Measurements from ENCODE around the gene AEN. TPM values are rescaled to one million over a fixed set of nuclear protein-coding genes. Genes with fewer than 3 reads are reported as not detected.
A peak's percentile ranks its signal among the peaks of the same experiment; 100 is the strongest.

AEN gene
- total RNA-seq, 6 donors from 2014 or later: 7.5 to 37.6 (median 18.4) TPM

- Histone ChIP-seq H3K4me3 (no peak overlapping the region), H3K9me3 (no peaks in the 10 kb centered on the region), H3K27me3 (no peaks in the 10 kb centered on the region), H3K27ac (no peak overlapping the region), H3K36me3 (peaks cover 0 to 17% (median 1%) of the 10 kb centered on the region in 4 donors), H3K4me1 (peaks cover 0 to 3% (median 0%) of the 10 kb centered on the region in 4 donors)
- TF ChIP-seq, protein P1, sequence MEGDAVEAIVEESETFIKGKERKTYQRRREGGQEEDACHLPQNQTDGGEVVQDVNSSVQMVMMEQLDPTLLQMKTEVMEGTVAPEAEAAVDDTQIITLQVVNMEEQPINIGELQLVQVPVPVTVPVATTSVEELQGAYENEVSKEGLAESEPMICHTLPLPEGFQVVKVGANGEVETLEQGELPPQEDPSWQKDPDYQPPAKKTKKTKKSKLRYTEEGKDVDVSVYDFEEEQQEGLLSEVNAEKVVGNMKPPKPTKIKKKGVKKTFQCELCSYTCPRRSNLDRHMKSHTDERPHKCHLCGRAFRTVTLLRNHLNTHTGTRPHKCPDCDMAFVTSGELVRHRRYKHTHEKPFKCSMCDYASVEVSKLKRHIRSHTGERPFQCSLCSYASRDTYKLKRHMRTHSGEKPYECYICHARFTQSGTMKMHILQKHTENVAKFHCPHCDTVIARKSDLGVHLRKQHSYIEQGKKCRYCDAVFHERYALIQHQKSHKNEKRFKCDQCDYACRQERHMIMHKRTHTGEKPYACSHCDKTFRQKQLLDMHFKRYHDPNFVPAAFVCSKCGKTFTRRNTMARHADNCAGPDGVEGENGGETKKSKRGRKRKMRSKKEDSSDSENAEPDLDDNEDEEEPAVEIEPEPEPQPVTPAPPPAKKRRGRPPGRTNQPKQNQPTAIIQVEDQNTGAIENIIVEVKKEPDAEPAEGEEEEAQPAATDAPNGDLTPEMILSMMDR (IDR thresholded peaks at IDR 0.05): no peak
- TF ChIP-seq POLR2A (IDR thresholded peaks at IDR 0.05) (no peak), POLR2AphosphoS5 (IDR thresholded peaks at IDR 0.05) (no peak), EP300 (IDR thresholded peaks at IDR 0.05) (no peak)
- ATAC-seq (ENCODE audit: low FRiP score in 2 of 2) (no peak), DNase-seq (peak in 1 of 2 donors; percentile 21)
- WGBS, 2 donors: 75 to 83% methylated on average over 5 to 10 of the region's 10 CpGs
These were observed 35.7 kb downstream of the AEN start for GRCh38 chr15:88656760-88657221.

DNA sequence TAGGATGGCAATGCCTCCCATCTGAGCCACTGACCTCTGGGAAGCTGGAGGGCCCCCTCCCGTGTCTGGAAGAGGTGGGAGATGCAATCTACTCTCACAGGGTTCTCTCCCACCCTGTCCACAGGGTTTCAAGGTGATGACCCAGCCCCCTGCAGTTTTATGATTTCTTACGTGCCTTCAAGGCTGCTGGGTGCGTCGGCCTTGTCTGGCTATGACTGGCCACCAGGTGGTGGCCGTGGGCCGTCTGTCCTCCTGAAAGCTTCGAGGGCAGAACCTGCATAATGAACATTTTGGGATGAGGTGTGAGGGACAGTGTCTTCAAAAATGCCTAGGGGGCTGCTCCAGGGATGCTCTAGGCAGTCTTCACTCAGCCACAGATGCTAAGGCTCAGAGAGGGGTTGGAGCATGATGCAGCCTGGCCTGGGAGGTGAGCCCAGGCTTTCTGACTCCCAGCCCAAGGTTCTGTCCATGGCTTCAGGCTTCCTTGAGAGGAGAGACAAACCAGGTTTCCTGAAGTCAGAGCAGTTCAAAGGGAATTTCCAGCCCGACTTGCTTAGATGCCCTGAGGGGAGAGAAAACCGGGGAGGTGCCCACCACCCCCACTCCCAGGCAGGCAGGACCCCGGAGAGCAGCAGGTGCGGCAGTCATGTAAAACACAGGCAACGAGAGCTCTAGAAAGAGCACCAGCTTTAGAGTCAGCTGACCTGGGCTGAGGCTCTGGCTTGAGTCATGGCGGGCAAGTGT, 36.4 kb downstream of the AEN start:
- DNase-seq (peak in 1 of 2 donors; percentile 23), ATAC-seq (ENCODE audit: low FRiP score in 2 of 2) (peak in 1 of 2 donors; percentile 34)
- Histone ChIP-seq H3K4me3 (no peak overlapping the region), H3K9me3 (no peaks in the 10 kb centered on the region), H3K4me1 (peaks cover 0 to 3% (median 0%) of the 10 kb centered on the region in 4 donors), H3K27ac (no peak overlapping the region), H3K36me3 (peaks cover 0 to 17% (median 1%) of the 10 kb centered on the region in 4 donors), H3K27me3 (no peaks in the 10 kb centered on the region)
- 53 to 59% methylated on average over 8 to 13 of the region's 13 CpGs for WGBS, 2 donors
- TF ChIP-seq POLR2A (IDR thresholded peaks at IDR 0.05): no peak
- TF ChIP-seq, protein P1 (IDR thresholded peaks at IDR 0.05): peak; percentile 17 to 52 (median 46)

GRCh38 chr15:88658070-88658965, 37.2 kb downstream of the AEN start:
- Histone ChIP-seq H3K36me3 (peaks cover 0 to 15% (median 1%) of the 10 kb centered on the region in 4 donors), H3K27me3 (no peaks in the 10 kb centered on the region), H3K4me1 (no peaks in the 10 kb centered on the region), H3K27ac (no peak overlapping the region), H3K9me3 (no peaks in the 10 kb centered on the region), H3K4me3 (no peak overlapping the region)
- TF ChIP-seq POLR2A (IDR thresholded peaks at IDR 0.05) (no peak), EP300 (IDR thresholded peaks at IDR 0.05) (no peak), POLR2AphosphoS5 (IDR thresholded peaks at IDR 0.05) (no peak)
- TF ChIP-seq, protein P1 (IDR thresholded peaks at IDR 0.05): no peak
- WGBS, 2 donors: 77 to 79% methylated on average over 13 of the region's 13 CpGs
- ATAC-seq (ENCODE audit: low FRiP score in 2 of 2) (no peak), DNase-seq (no peak)

GRCh38 chr15:88658972-88659931, 38.1 kb downstream of the AEN start:
- Histone ChIP-seq H3K4me3 (no peak overlapping the region), H3K36me3 (peaks cover 0 to 9% (median 0%) of the 10 kb centered on the region in 4 donors), H3K27me3 (no peaks in the 10 kb centered on the region), H3K9me3 (no peaks in the 10 kb centered on the region), H3K27ac (peak overlapping the region in 2 of 4 donors; percentile 9 to 48), H3K4me1 (no peaks in the 10 kb centered on the region)
- TF ChIP-seq EP300 (IDR thresholded peaks at IDR 0.05) (no peak), POLR2A (IDR thresholded peaks at IDR 0.05) (no peak), POLR2AphosphoS5 (IDR thresholded peaks at IDR 0.05) (no peak)
- TF ChIP-seq, protein P1 (IDR thresholded peaks at IDR 0.05): no peak
- 75 to 80% methylated on average over 18 of the region's 18 CpGs for WGBS, 2 donors
- no peak for DNase-seq
- no peak for ATAC-seq (ENCODE audit: low FRiP score in 2 of 2)
